Mesendoderm (in vitro differentiated cells): Measurements from ENCODE around the gene SLC4A1.

Source experiments
- DNase-seq: peaks from one replicate; pipeline ENCODE4 v3.0.0; 2013
- H2AK5ac ChIP-seq: 2 replicates; pipeline ENCODE4 v1.6.1; 2013; ENCODE audit warnings: low read length, inconsistent platforms
- H2BK120ac ChIP-seq: 2 replicates; pipeline ENCODE4 v1.6.1; 2013; ENCODE audit warnings: low read depth, mild to moderate bottlenecking, low read length, moderate library complexity, mixed read lengths
- H2BK15ac ChIP-seq: replicated peaks from 2 replicates; pipeline ENCODE4 v1.6.1; 2013; ENCODE audit warnings: low read depth, mild to moderate bottlenecking, moderate library complexity
- H2BK5ac ChIP-seq: 2 replicates; pipeline ENCODE4 v1.6.1; 2013; ENCODE audit warnings: low read length, inconsistent platforms
- H3K18ac ChIP-seq: 2 replicates; pipeline ENCODE4 v1.6.1; 2013; ENCODE audit warnings: mild to moderate bottlenecking, low read length, mixed read lengths
- H3K23ac ChIP-seq: one replicate; pipeline ENCODE4 v1.6.1; 2013; ENCODE audit warnings: low read length
- H3K27ac ChIP-seq: 2 replicates; pipeline ENCODE4 v1.5.1; 2013; ENCODE audit warnings: low read depth, mild to moderate bottlenecking, inconsistent platforms, low read length, moderate library complexity
- H3K27me3 ChIP-seq: 2 replicates; pipeline ENCODE4 v1.6.1; 2013; ENCODE audit warnings: low read length, control low read depth, mild to moderate bottlenecking, inconsistent platforms; ENCODE audit not compliant: insufficient read depth, poor library complexity
- H3K36me3 ChIP-seq: 2 replicates; pipeline ENCODE4 v1.6.1; 2013; ENCODE audit warnings: low read length, inconsistent platforms; ENCODE audit not compliant: control insufficient read depth, insufficient read depth
- H3K4ac ChIP-seq: one replicate; pipeline ENCODE4 v1.6.1; 2013; ENCODE audit warnings: low read depth, mild to moderate bottlenecking, low read length, moderate library complexity
- H3K4me1 ChIP-seq: 2 replicates; pipeline ENCODE4 v1.6.1; 2013; ENCODE audit warnings: low read depth, low read length, inconsistent platforms; ENCODE audit not compliant: control insufficient read depth
- H3K4me2 ChIP-seq: 2 replicates; pipeline ENCODE4 v1.6.1; 2013; ENCODE audit warnings: low read length
- H3K4me3 ChIP-seq: 2 replicates; pipeline ENCODE4 v1.5.1; 2013; ENCODE audit warnings: mild to moderate bottlenecking, low read length
- H3K56ac ChIP-seq: one replicate; pipeline ENCODE4 v1.6.1; 2013; ENCODE audit warnings: low read length
- H3K79me1 ChIP-seq: 2 replicates; pipeline ENCODE4 v1.6.1; 2013; ENCODE audit warnings: low read length, inconsistent platforms
- H3K79me2 ChIP-seq: 2 replicates; pipeline ENCODE4 v1.6.1; 2013; ENCODE audit warnings: mild to moderate bottlenecking, low read length; ENCODE audit not compliant: control insufficient read depth, insufficient read depth
- H3K9ac ChIP-seq: 2 replicates; pipeline ENCODE4 v1.6.1; 2013; ENCODE audit warnings: low read length, inconsistent platforms
- H4K5ac ChIP-seq: one replicate; pipeline ENCODE4 v1.6.1; 2013; ENCODE audit warnings: low read length
- H4K8ac ChIP-seq: one replicate; pipeline ENCODE4 v1.6.1; 2013; ENCODE audit warnings: low read depth, mild to moderate bottlenecking, control low read depth, low read length, moderate library complexity
- WGBS: extraction: QIAGEN DNeasy Blood & Tissue Kit; methylation state at CpG from one replicate; pipeline ENCODE4 v1.1.7; 2013; ENCODE audit warnings: low lambda C conversion rate, missing lambda C conversion rate; ENCODE audit not compliant: insufficient coverage; ENCODE audit errors: extremely low coverage; 5-methylcytosine and 5-hydroxymethylcytosine counted together

Gene SLC4A1

GRCh38 chr17:44209786-44210341, 58.1 kb downstream of the SLC4A1 start:
- no peak overlapping the region for H3K4ac ChIP-seq
- H3K23ac ChIP-seq = no peak overlapping the region
- H3K27ac ChIP-seq = no peak overlapping the region
- H4K5ac ChIP-seq = no peak overlapping the region
- H3K56ac ChIP-seq = no peak overlapping the region
- H2BK15ac ChIP-seq = no peak overlapping the region
- peaks cover 12% of the 10 kb centered on the region for H3K36me3 ChIP-seq
- WGBS = no CpG with 5 or more reads among the region's 11 CpGs
- DNase-seq = no peak
- H2BK120ac ChIP-seq = no peak overlapping the region
- H4K8ac ChIP-seq = no peak overlapping the region
- H3K79me2 ChIP-seq = no peaks in the 10 kb centered on the region
- no peak overlapping the region for H3K18ac ChIP-seq
- no peak overlapping the region for H3K4me2 ChIP-seq
- H2BK5ac ChIP-seq = no peak overlapping the region
- H3K27me3 ChIP-seq = no peaks in the 10 kb centered on the region
- no peak overlapping the region for H2AK5ac ChIP-seq
- peak overlapping the region; percentile 44 for H3K9ac ChIP-seq
- H3K4me3 ChIP-seq = no peak overlapping the region
- peaks cover 4% of the 10 kb centered on the region for H3K79me1 ChIP-seq
- no peaks in the 10 kb centered on the region for H3K4me1 ChIP-seq

GRCh38 chr17:44207743-44208142, 60.2 kb downstream of the SLC4A1 start:
- Histone ChIP-seq H3K4me2 (no peak overlapping the region), H2BK15ac (no peak overlapping the region), H2BK120ac (no peak overlapping the region), H3K4me1 (no peaks in the 10 kb centered on the region), H3K18ac (no peak overlapping the region), H4K8ac (no peak overlapping the region), H3K23ac (no peak overlapping the region), H3K9ac (no peak overlapping the region), H2BK5ac (no peak overlapping the region), H3K27me3 (no peaks in the 10 kb centered on the region), H3K4me3 (no peak overlapping the region), H2AK5ac (no peak overlapping the region), H3K36me3 (peaks cover 6% of the 10 kb centered on the region), H3K56ac (no peak overlapping the region), H4K5ac (no peak overlapping the region), H3K79me2 (no peaks in the 10 kb centered on the region), H3K4ac (no peak overlapping the region), H3K79me1 (peaks cover 3% of the 10 kb centered on the region), H3K27ac (no peak overlapping the region)
- DNase-seq = no peak
- no CpG with 5 or more reads among the region's 5 CpGs for WGBS

- H3K27me3 ChIP-seq = no peaks in the 10 kb centered on the region
- H4K5ac ChIP-seq = no peak overlapping the region
- H2BK15ac ChIP-seq = no peak overlapping the region
- no peak overlapping the region for H3K27ac ChIP-seq
- no peak overlapping the region for H3K18ac ChIP-seq
- no peak overlapping the region for H2BK120ac ChIP-seq
- no CpG with 5 or more reads among the region's 17 CpGs for WGBS
- no peak overlapping the region for H3K4me2 ChIP-seq
- no peak overlapping the region for H3K4me3 ChIP-seq
- no peak for DNase-seq
- H3K36me3 ChIP-seq = peaks cover 6% of the 10 kb centered on the region
- no peaks in the 10 kb centered on the region for H3K79me2 ChIP-seq
- H3K23ac ChIP-seq = no peak overlapping the region
- H3K79me1 ChIP-seq = peaks cover 3% of the 10 kb centered on the region
- H2AK5ac ChIP-seq = no peak overlapping the region
- H2BK5ac ChIP-seq = no peak overlapping the region
- no peak overlapping the region for H4K8ac ChIP-seq
- H3K9ac ChIP-seq = no peak overlapping the region
- no peaks in the 10 kb centered on the region for H3K4me1 ChIP-seq
- H3K4ac ChIP-seq = no peak overlapping the region
- H3K56ac ChIP-seq = no peak overlapping the region
These were observed 60.6 kb downstream of the SLC4A1 start for GRCh38 chr17:44207319-44207718.

GRCh38 chr17:44206825-44207155, 61.1 kb downstream of the SLC4A1 start:
- Histone ChIP-seq H3K56ac (no peak overlapping the region), H3K9ac (no peak overlapping the region), H3K79me2 (no peaks in the 10 kb centered on the region), H2BK15ac (no peak overlapping the region), H3K18ac (no peak overlapping the region), H2AK5ac (no peak overlapping the region), H3K4me3 (no peak overlapping the region), H4K8ac (no peak overlapping the region), H3K27me3 (no peaks in the 10 kb centered on the region), H3K4ac (no peak overlapping the region), H3K23ac (no peak overlapping the region), H2BK5ac (no peak overlapping the region), H3K27ac (no peak overlapping the region), H2BK120ac (no peak overlapping the region), H3K4me1 (no peaks in the 10 kb centered on the region), H4K5ac (no peak overlapping the region), H3K4me2 (no peak overlapping the region), H3K79me1 (peaks cover 3% of the 10 kb centered on the region), H3K36me3 (peaks cover 6% of the 10 kb centered on the region)
- WGBS = no CpG with 5 or more reads among the region's 6 CpGs
- no peak for DNase-seq

- Histone ChIP-seq H2BK120ac (no peak overlapping the region), H3K9ac (no peak overlapping the region), H2BK5ac (no peak overlapping the region), H3K4me2 (no peak overlapping the region), H2BK15ac (no peak overlapping the region), H3K27me3 (no peaks in the 10 kb centered on the region), H3K4me1 (no peaks in the 10 kb centered on the region), H4K5ac (no peak overlapping the region), H3K79me2 (no peaks in the 10 kb centered on the region), H3K56ac (no peak overlapping the region), H3K79me1 (peaks cover 3% of the 10 kb centered on the region), H3K36me3 (peaks cover 6% of the 10 kb centered on the region), H3K27ac (no peak overlapping the region), H3K4me3 (no peak overlapping the region), H3K18ac (no peak overlapping the region), H3K4ac (no peak overlapping the region), H4K8ac (no peak overlapping the region), H2AK5ac (no peak overlapping the region), H3K23ac (no peak overlapping the region)
- DNase-seq = peak; percentile 37
- WGBS = no CpG with 5 or more reads among the region's 13 CpGs
These were observed 61.7 kb downstream of the SLC4A1 start for GRCh38 chr17:44205962-44206824.
